Parathyroid adenoma (tissue), 2 donors: Measurements from ENCODE around the gene UNC119.

Experiments used
- H2AFZ ChIP-seq: fragments of 300-600 bp; sonication (generic); one replicate; pipeline ENCODE4 v1.7.0; 2017; ENCODE audit warnings: antibody characterized with exemption, mild to moderate bottlenecking
- H3K27ac ChIP-seq: fragments of 300-600 bp; sonication (generic); one replicate; pipeline ENCODE4 v1.7.0; 2017
- H3K27me3 ChIP-seq: fragments of 300-600 bp; sonication (generic); one replicate; pipeline ENCODE4 v1.7.0; 2017; ENCODE audit warnings: low read length; ENCODE audit not compliant: control insufficient read depth, insufficient read depth
- H3K36me3 ChIP-seq: fragments of 300-600 bp; sonication (generic); one replicate; pipeline ENCODE4 v1.7.0; 2017; ENCODE audit warnings: low read length; ENCODE audit not compliant: control insufficient read depth, insufficient read depth
- H3K4me1 ChIP-seq: fragments of 300-600 bp; sonication (generic); one replicate; pipeline ENCODE4 v1.7.0; 2017; ENCODE audit warnings: control low read depth
- H3K4me2 ChIP-seq: fragments of 300-600 bp; sonication (generic); one replicate; pipeline ENCODE4 v1.7.0; 2017; ENCODE audit warnings: low read length
- H3K4me3 ChIP-seq: fragments of 300-600 bp; sonication (generic); one replicate; pipeline ENCODE4 v1.7.0; 2017; ENCODE audit warnings: low read depth, low read length
- H3K79me2 ChIP-seq: fragments of 300-600 bp; sonication (generic); one replicate; pipeline ENCODE4 v1.7.0; 2017; ENCODE audit warnings: control low read depth
- H3K9ac ChIP-seq: fragments of 300-600 bp; sonication (generic); one replicate; pipeline ENCODE4 v1.7.0; 2017; ENCODE audit warnings: mild to moderate bottlenecking
- H3K9me3 ChIP-seq: fragments of 300-600 bp; sonication (generic); one replicate; pipeline ENCODE4 v1.7.0; 2017; ENCODE audit warnings: low read length; ENCODE audit not compliant: control insufficient read depth
- TF ChIP-seq, protein P1 (sequence below): fragments of 300-600 bp; sonication (generic); IDR thresholded peaks from one replicate; pipeline ENCODE4 v1.7.0; 2017; ENCODE audit warnings: antibody characterized with exemption, mild to moderate bottlenecking
- donor health status: primary hyperparathyroidism.

The UNC119 gene

GRCh38 chr17:28545787-28546415, 6.5 kb downstream of the UNC119 start:
- Histone ChIP-seq H3K36me3 (no peaks in the 10 kb centered on the region), H3K79me2 (no peaks in the 10 kb centered on the region), H3K27ac (no peak overlapping the region), H2AFZ (no peak overlapping the region), H3K9ac (no peak overlapping the region), H3K4me3 (no peak overlapping the region), H3K27me3 (no peaks in the 10 kb centered on the region), H3K4me2 (no peak overlapping the region), H3K4me1 (no peaks in the 10 kb centered on the region), H3K9me3 (no peaks in the 10 kb centered on the region)
- TF ChIP-seq, protein P1, sequence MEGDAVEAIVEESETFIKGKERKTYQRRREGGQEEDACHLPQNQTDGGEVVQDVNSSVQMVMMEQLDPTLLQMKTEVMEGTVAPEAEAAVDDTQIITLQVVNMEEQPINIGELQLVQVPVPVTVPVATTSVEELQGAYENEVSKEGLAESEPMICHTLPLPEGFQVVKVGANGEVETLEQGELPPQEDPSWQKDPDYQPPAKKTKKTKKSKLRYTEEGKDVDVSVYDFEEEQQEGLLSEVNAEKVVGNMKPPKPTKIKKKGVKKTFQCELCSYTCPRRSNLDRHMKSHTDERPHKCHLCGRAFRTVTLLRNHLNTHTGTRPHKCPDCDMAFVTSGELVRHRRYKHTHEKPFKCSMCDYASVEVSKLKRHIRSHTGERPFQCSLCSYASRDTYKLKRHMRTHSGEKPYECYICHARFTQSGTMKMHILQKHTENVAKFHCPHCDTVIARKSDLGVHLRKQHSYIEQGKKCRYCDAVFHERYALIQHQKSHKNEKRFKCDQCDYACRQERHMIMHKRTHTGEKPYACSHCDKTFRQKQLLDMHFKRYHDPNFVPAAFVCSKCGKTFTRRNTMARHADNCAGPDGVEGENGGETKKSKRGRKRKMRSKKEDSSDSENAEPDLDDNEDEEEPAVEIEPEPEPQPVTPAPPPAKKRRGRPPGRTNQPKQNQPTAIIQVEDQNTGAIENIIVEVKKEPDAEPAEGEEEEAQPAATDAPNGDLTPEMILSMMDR = no peak

GRCh38 chr17:28545141-28545503, 7.3 kb downstream of the UNC119 start:
- Histone ChIP-seq H3K4me1 (no peaks in the 10 kb centered on the region), H3K4me2 (no peak overlapping the region), H3K4me3 (no peak overlapping the region), H3K27ac (no peak overlapping the region), H3K27me3 (no peaks in the 10 kb centered on the region), H2AFZ (no peak overlapping the region), H3K9me3 (no peaks in the 10 kb centered on the region), H3K79me2 (no peaks in the 10 kb centered on the region), H3K9ac (no peak overlapping the region), H3K36me3 (no peaks in the 10 kb centered on the region)
- TF ChIP-seq, protein P1 = no peak

GRCh38 chr17:28544402-28545140, 7.9 kb downstream of the UNC119 start:
- Histone ChIP-seq H3K9ac (no peak overlapping the region), H3K79me2 (no peaks in the 10 kb centered on the region), H2AFZ (no peak overlapping the region), H3K36me3 (no peaks in the 10 kb centered on the region), H3K4me2 (no peak overlapping the region), H3K9me3 (no peaks in the 10 kb centered on the region), H3K27me3 (no peaks in the 10 kb centered on the region), H3K4me3 (no peak overlapping the region), H3K27ac (no peak overlapping the region), H3K4me1 (no peaks in the 10 kb centered on the region)
- TF ChIP-seq, protein P1 = no peak

GRCh38 chr17:28541439-28541838, 11.0 kb downstream of the UNC119 start:
- Histone ChIP-seq H3K27ac (no peak overlapping the region), H3K27me3 (no peaks in the 10 kb centered on the region), H3K9me3 (no peaks in the 10 kb centered on the region), H2AFZ (no peak overlapping the region), H3K79me2 (no peaks in the 10 kb centered on the region), H3K4me2 (no peak overlapping the region), H3K9ac (no peak overlapping the region), H3K4me3 (no peak overlapping the region), H3K4me1 (no peaks in the 10 kb centered on the region), H3K36me3 (no peaks in the 10 kb centered on the region)
- TF ChIP-seq, protein P1 = no peak

DNA sequence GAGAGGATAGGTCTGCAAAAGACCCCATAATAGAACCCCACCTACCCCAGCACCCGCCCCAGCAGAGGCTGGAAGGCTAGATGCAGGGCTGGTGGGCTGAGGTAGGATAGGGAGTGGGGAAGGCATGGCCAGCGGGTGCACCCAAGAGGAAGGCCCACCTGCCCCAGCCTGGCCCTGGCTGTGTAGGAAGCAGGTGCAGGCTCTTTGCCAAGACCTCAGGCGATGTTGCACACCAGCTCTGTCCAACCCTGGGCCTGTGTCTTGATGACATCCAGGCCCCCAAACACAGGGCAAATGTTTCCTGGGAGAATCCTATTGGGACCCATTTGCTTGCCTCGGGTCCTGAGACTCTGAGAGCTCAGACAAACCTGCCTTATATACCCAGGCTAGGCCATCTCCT, 12.2 kb downstream of the UNC119 start:
- Histone ChIP-seq H3K9ac (no peak overlapping the region), H2AFZ (no peak overlapping the region), H3K4me1 (no peaks in the 10 kb centered on the region), H3K4me2 (no peak overlapping the region), H3K36me3 (no peaks in the 10 kb centered on the region), H3K79me2 (no peaks in the 10 kb centered on the region), H3K27me3 (no peaks in the 10 kb centered on the region), H3K9me3 (no peaks in the 10 kb centered on the region), H3K4me3 (no peak overlapping the region), H3K27ac (no peak overlapping the region)
- TF ChIP-seq, protein P1 = no peak
